Hepatocyte (in vitro differentiated cells): Measurements from ENCODE around the gene CLCN7. TPM values are rescaled to one million over a fixed set of nuclear protein-coding genes. Genes with fewer than 3 reads are reported as not detected.

Source experiments
- DNase-seq: peaks from one replicate; pipeline ENCODE4 v3.0.0-alpha.2; 2016; ENCODE audit warnings: low spot score
- H2AFZ ChIP-seq: fragments of 200-600 bp; sonication (generic); 2 replicates; pipeline ENCODE4 v1.6.0; 2016; ENCODE audit warnings: antibody characterized with exemption, mild to moderate bottlenecking
- H3K27ac ChIP-seq: fragments of 200-600 bp; sonication (generic); 2 replicates; pipeline ENCODE4 v1.5.1; 2016; ENCODE audit warnings: mild to moderate bottlenecking
- H3K27me3 ChIP-seq: fragments of 200-600 bp; sonication (generic); 2 replicates; pipeline ENCODE4 v1.6.1; 2016
- H3K36me3 ChIP-seq: fragments of 200-600 bp; sonication (generic); replicated peaks from 2 replicates; pipeline ENCODE4 v1.5.1; 2016; ENCODE audit warnings: low read depth; ENCODE audit not compliant: insufficient read depth
- H3K4me1 ChIP-seq: fragments of 200-600 bp; sonication (generic); 2 replicates; pipeline ENCODE4 v1.5.1; 2016; ENCODE audit warnings: mild to moderate bottlenecking, moderate library complexity; ENCODE audit not compliant: insufficient read depth
- H3K4me2 ChIP-seq: fragments of 200-600 bp; sonication (generic); 2 replicates; pipeline ENCODE4 v1.6.0; 2016
- H3K4me3 ChIP-seq: fragments of 200-600 bp; sonication (generic); 2 replicates; pipeline ENCODE4 v1.5.1; 2016; ENCODE audit warnings: mild to moderate bottlenecking
- H3K79me2 ChIP-seq: fragments of 200-600 bp; sonication (generic); 2 replicates; pipeline ENCODE4 v1.6.0; 2017; ENCODE audit warnings: mild to moderate bottlenecking
- H3K9me2 ChIP-seq: fragments of 200-600 bp; sonication (generic); replicated peaks from 2 replicates; pipeline ENCODE4 v1.6.0; 2017; ENCODE audit warnings: mild to moderate bottlenecking; ENCODE audit not compliant: insufficient read depth
- H3K9me3 ChIP-seq: fragments of 200-600 bp; sonication (generic); 2 replicates; pipeline ENCODE4 v1.5.1; 2016; ENCODE audit warnings: low read depth, mild to moderate bottlenecking
- H4K20me1 ChIP-seq: fragments of 200-600 bp; sonication (generic); 2 replicates; pipeline ENCODE4 v1.6.0; 2016; ENCODE audit warnings: mild to moderate bottlenecking; ENCODE audit not compliant: insufficient read depth, poor library complexity, severe bottlenecking
- EZH2 ChIP-seq: fragments of 200-600 bp; sonication (generic); IDR thresholded peaks from 2 replicates; pipeline ENCODE4 v1.6.1; 2016; ENCODE audit warnings: antibody characterized with exemption, mild to moderate bottlenecking, borderline replicate concordance
- EZH2phosphoT487 ChIP-seq: fragments of 200-600 bp; sonication (generic); IDR thresholded peaks from one replicate; pipeline ENCODE4 v1.6.1; 2018; ENCODE audit warnings: antibody characterized with exemption, mild to moderate bottlenecking, low read depth, moderate library complexity; ENCODE audit not compliant: unreplicated experiment, severe bottlenecking
- WGBS: methylation state at CpG from one replicate; pipeline ENCODE4 v1.1.6; 2016; ENCODE audit warnings: low lambda C conversion rate; ENCODE audit errors: missing lambda C conversion rate; 5-methylcytosine and 5-hydroxymethylcytosine counted together
- polyA plus RNA-seq: library from polyadenylated mRNA; unstranded; fragments of >200 nt; fragmentation: Nextera tagmentation; extraction: Ambion mirVana; gene quantifications from 2 replicates; pipeline ENCODE4 v1.2.1, GENCODE V29; 2016
- total RNA-seq: library from RNA; depleted of rRNA; stranded (reverse); fragments of >200 nt; gene quantifications from 2 replicates; pipeline ENCODE4 v1.2.3, GENCODE V29; 2014
- TF ChIP-seq, protein P1 (sequence below): fragments of 200-600 bp; sonication (generic); IDR thresholded peaks from 2 replicates; pipeline ENCODE4 v1.5.1; 2016; ENCODE audit warnings: antibody characterized with exemption, mild to moderate bottlenecking; ENCODE audit not compliant: poor library complexity

CLCN7 gene
- total and polyA plus RNA-seq, 2 experiments from 2014 or later = 56.3 to 107 TPM

DNA sequence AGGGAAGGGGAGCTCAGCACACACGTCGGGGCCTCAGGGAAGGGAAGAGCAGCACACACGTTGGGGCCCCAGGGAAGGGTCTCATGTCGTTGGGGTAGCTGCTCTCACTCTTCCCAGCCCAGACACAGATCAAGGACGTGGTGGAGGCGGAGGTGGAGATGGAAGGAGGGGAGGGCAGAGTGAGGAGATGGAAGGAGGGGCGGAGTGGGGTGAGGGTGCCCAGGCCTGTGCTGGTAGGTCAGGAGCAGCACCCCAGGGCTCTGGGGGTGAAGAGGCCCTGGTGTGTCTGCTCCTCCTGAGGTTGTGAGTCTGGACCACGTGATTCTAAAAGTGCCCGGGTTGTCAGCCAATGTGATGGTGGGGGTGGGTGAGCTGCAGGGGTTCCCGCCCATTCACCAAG is 14.9 kb downstream of the CLCN7 start:
- H4K20me1 ChIP-seq = no peaks in the 10 kb centered on the region
- H3K79me2 ChIP-seq = peaks cover 7% of the 10 kb centered on the region
- no peaks in the 10 kb centered on the region for H3K4me1 ChIP-seq
- no peaks in the 10 kb centered on the region for H3K9me2 ChIP-seq
- TF ChIP-seq, protein P1, sequence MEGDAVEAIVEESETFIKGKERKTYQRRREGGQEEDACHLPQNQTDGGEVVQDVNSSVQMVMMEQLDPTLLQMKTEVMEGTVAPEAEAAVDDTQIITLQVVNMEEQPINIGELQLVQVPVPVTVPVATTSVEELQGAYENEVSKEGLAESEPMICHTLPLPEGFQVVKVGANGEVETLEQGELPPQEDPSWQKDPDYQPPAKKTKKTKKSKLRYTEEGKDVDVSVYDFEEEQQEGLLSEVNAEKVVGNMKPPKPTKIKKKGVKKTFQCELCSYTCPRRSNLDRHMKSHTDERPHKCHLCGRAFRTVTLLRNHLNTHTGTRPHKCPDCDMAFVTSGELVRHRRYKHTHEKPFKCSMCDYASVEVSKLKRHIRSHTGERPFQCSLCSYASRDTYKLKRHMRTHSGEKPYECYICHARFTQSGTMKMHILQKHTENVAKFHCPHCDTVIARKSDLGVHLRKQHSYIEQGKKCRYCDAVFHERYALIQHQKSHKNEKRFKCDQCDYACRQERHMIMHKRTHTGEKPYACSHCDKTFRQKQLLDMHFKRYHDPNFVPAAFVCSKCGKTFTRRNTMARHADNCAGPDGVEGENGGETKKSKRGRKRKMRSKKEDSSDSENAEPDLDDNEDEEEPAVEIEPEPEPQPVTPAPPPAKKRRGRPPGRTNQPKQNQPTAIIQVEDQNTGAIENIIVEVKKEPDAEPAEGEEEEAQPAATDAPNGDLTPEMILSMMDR = no peak
- TF ChIP-seq EZH2phosphoT487 (no peak), EZH2 (no peak)
- no peak overlapping the region for H2AFZ ChIP-seq
- H3K27ac ChIP-seq = no peak overlapping the region
- WGBS = 100% methylated on average over 3 of the region's 10 CpGs
- H3K4me2 ChIP-seq = no peak overlapping the region
- DNase-seq = no peak
- H3K36me3 ChIP-seq = no peaks in the 10 kb centered on the region
- no peaks in the 10 kb centered on the region for H3K27me3 ChIP-seq
- no peaks in the 10 kb centered on the region for H3K9me3 ChIP-seq
- H3K4me3 ChIP-seq = no peak overlapping the region

DNA sequence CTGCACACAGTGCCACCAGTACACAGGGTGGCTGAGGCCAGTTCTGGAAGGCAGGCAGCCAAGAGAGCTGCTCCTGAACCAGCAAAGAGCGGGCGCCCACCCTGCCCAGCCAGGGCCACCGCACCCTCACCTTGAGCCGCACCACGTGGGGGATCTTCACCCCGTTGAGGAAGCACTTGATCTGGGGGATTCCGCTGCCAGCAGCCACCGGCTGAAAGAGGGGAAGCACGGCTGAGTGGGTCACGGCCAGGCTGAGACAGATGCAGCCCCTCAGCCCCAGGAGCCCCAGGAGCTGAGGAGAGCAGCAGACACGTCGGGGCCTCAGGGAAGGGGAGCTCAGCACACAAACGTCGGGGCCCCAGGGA is 15.9 kb downstream of the CLCN7 start:
- Histone ChIP-seq H4K20me1 (no peaks in the 10 kb centered on the region), H3K4me1 (no peaks in the 10 kb centered on the region), H3K9me2 (no peaks in the 10 kb centered on the region), H3K4me2 (no peak overlapping the region), H3K27ac (no peak overlapping the region), H3K79me2 (peaks cover 7% of the 10 kb centered on the region), H2AFZ (no peak overlapping the region), H3K27me3 (no peaks in the 10 kb centered on the region), H3K36me3 (no peaks in the 10 kb centered on the region), H3K4me3 (no peak overlapping the region), H3K9me3 (no peaks in the 10 kb centered on the region)
- TF ChIP-seq EZH2phosphoT487 (no peak), EZH2 (no peak)
- TF ChIP-seq, protein P1 = no peak
- 85% methylated on average over 11 of the region's 14 CpGs for WGBS
- no peak for DNase-seq

DNA sequence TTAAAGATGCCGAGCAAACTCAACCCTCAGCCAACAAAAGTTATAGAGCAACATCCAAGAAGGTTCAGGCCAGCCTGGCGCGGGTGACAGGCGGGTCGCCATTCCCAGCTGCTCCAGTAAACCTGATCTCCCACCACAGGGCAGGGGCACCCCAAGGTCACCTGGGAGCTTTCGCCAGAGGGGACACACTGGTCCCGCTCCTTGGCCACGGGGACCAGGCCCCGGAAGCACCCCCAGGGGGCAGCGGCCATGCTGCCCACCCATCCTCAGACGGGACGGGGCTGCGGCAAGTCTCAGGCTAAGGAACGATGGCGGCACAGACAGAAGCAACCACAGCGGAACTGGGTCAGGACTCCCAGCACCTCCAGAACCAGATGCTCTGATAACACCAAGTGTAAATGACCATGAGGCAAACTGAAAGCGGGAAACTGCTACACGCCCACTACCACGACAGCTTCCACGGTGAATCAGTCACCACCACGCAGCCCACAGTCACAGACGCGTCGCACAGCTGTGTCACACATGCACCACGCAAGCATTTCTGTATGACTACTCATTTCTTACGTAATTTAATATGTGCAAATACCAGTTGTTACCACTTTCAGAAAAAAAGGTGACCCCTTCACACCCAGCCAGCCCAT is 16.4 kb downstream of the CLCN7 start:
- H3K27ac ChIP-seq = no peak overlapping the region
- no peak overlapping the region for H2AFZ ChIP-seq
- H4K20me1 ChIP-seq = no peaks in the 10 kb centered on the region
- H3K4me1 ChIP-seq = no peaks in the 10 kb centered on the region
- no peak overlapping the region for H3K4me2 ChIP-seq
- 96% methylated on average over 26 of the region's 26 CpGs for WGBS
- TF ChIP-seq EZH2 = no peak
- TF ChIP-seq, protein P1 = no peak
- no peak for TF ChIP-seq EZH2phosphoT487
- H3K36me3 ChIP-seq = no peaks in the 10 kb centered on the region
- DNase-seq = no peak
- no peaks in the 10 kb centered on the region for H3K27me3 ChIP-seq
- peaks cover 5% of the 10 kb centered on the region for H3K79me2 ChIP-seq
- H3K9me2 ChIP-seq = no peaks in the 10 kb centered on the region
- no peaks in the 10 kb centered on the region for H3K9me3 ChIP-seq
- H3K4me3 ChIP-seq = no peak overlapping the region
